Activated CD4-positive, alpha-beta T cell treated with anti-CD3 and anti-CD28 coated beads, Interleukin-2, amount 10 ng/mL, durations not matched to agents 7 days and 5 days (primary cell): ENCODE measurements around the gene CMIP. TPM values are rescaled to one million over a fixed set of nuclear protein-coding genes. Genes with fewer than 3 reads are reported as not detected.

ENCODE experiments used
- CTCF ChIA-PET: fragments of 350-600 bp; sonication (Branson Sonifier 250); formaldehyde crosslinking; loops from one replicate; lab custom pipeline; 2021; ENCODE audit warnings: antibody characterized with exemption; lab: Charles Lee
- POLR2A ChIA-PET: fragments of 350-600 bp; sonication (Branson Sonifier 250); formaldehyde crosslinking; loops from one replicate; lab custom pipeline; 2021; ENCODE audit warnings: antibody characterized with exemption; lab: Charles Lee
- DNase-seq: peaks from one replicate; pipeline ENCODE4 v3.0.0-alpha.2; 2020
- H3K27ac Mint-ChIP-seq: one replicate; pipeline ENCODE4 v1.8.0; 2021; ENCODE audit warnings: mild to moderate bottlenecking, moderate library complexity, mixed read lengths
- H3K27me3 Mint-ChIP-seq: one replicate; pipeline ENCODE4 v1.8.0; 2021; ENCODE audit warnings: mixed read lengths
- H3K36me3 Mint-ChIP-seq: one replicate; pipeline ENCODE4 v1.8.0; 2021; ENCODE audit warnings: low read depth, mixed read lengths
- H3K4me1 Mint-ChIP-seq: one replicate; pipeline ENCODE4 v1.8.0; 2021; ENCODE audit warnings: mixed read lengths
- H3K4me3 Mint-ChIP-seq: one replicate; pipeline ENCODE4 v1.8.0; 2021; ENCODE audit warnings: mild to moderate bottlenecking, moderate library complexity, mixed read lengths
- H3K9me3 Mint-ChIP-seq: one replicate; pipeline ENCODE4 v1.8.0; 2021; ENCODE audit warnings: mixed read lengths
- total RNA-seq, 2 experiments: library from RNA; stranded (reverse); gene quantifications; one replicate each; pipeline ENCODE4 v1.2.3, GENCODE V29; 2021

Gene CMIP
- total RNA-seq, 2 experiments from 2014 or later: 44.7 to 46.8 TPM

DNA sequence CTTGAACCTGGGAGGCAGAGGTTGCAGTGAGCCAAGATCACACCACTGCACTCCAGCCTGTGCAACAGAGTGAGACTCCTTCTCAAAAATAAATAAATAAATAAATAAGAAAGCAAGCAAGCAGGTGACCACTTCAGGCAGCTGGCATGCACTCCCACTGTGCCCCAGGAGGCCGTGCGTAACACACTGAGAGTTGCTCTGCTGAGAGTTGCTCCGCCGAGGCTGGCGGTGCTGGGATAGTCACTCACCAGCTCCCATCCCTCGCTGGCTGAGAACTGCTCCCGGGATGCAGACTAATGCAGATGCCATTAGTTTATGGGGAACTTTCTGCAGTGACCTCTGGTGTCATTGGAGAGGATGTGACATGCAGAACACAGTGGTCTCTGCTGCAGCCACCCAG lies 228.8 kb downstream of the CMIP start:
- CTCF ChIA-PET: no interaction called here
- no peak for DNase-seq
- POLR2A ChIA-PET: no interaction called here
- Mint-ChIP-seq H3K9me3 (no peaks in the 10 kb centered on the region), H3K4me1 (peaks cover 7% of the 10 kb centered on the region), H3K27me3 (no peaks in the 10 kb centered on the region), H3K36me3 (peaks cover 25% of the 10 kb centered on the region), H3K27ac (no peak overlapping the region), H3K4me3 (no peak overlapping the region)

DNA sequence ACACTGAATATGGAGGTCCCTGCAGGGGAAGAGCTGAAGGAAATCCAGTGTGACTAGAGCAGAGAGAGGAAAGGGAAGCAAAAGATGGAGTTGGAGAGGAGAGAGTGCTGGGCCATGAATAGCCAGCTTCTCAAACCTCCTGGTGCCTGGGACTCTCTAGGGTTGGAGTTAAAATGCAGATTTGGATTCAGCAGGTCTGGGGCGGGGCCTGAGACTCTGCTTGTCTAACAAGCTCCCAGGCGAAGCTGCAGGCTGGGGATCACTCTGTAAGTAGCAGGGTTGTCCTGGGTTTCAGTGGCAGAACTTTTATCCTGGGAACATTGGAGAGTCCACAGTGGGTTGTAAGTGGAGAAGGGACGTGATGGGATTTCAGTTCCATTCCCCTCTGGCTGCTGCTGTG lies 231.1 kb downstream of the CMIP start:
- no peaks in the 10 kb centered on the region for H3K27me3 Mint-ChIP-seq
- ChIA-PET POLR2A (no interaction called here), CTCF (no interaction called here)
- peaks cover 5% of the 10 kb centered on the region for H3K4me1 Mint-ChIP-seq
- no peak for DNase-seq
- peaks cover 17% of the 10 kb centered on the region for H3K36me3 Mint-ChIP-seq
- no peaks in the 10 kb centered on the region for H3K9me3 Mint-ChIP-seq
- H3K4me3 Mint-ChIP-seq: no peak overlapping the region
- H3K27ac Mint-ChIP-seq: no peak overlapping the region

DNA sequence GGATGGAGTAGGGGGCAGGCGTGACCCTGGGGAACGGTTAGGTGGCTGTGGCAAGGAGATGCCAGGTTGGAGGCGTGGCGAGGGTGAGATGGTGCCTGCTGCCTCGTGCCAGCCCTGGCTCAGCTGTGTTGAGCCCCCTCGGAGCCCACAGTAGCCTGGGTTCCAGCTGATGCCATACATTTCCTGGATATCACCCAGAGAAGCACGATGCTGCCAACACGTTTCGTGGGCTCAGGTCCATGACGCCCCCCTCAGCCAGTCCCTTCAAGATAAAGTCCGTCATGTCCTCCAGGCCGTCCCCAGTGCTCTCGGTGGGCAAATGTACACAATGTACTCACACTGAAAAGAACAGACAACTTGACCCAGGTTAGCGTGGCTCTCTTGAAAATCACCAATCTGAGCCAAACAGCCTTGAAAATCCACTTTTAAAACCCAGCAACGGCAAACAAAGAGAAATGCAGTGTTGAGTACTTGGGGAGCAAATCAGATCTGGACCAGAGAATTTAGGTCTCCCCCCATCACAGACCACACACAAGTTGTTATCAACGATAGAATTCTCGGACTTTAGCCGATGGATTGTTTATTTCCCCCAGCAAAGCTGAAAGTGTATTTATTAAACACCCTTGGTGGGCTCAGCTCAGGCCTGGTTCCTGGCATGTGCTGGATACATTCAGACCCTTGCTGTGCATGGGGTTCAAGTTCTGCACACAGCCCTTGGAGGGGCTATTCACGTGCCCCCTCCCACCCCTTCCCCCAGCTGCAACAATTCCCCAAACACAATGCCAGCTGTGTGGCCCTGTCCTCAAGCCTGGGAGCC lies 231.7 kb downstream of the CMIP start:
- no peaks in the 10 kb centered on the region for H3K27me3 Mint-ChIP-seq
- H3K36me3 Mint-ChIP-seq: peaks cover 18% of the 10 kb centered on the region
- DNase-seq: no peak
- H3K4me1 Mint-ChIP-seq: no peaks in the 10 kb centered on the region
- no peaks in the 10 kb centered on the region for H3K9me3 Mint-ChIP-seq
- no peak overlapping the region for H3K27ac Mint-ChIP-seq
- POLR2A ChIA-PET: no interaction called here
- CTCF ChIA-PET: no interaction called here
- no peak overlapping the region for H3K4me3 Mint-ChIP-seq

DNA sequence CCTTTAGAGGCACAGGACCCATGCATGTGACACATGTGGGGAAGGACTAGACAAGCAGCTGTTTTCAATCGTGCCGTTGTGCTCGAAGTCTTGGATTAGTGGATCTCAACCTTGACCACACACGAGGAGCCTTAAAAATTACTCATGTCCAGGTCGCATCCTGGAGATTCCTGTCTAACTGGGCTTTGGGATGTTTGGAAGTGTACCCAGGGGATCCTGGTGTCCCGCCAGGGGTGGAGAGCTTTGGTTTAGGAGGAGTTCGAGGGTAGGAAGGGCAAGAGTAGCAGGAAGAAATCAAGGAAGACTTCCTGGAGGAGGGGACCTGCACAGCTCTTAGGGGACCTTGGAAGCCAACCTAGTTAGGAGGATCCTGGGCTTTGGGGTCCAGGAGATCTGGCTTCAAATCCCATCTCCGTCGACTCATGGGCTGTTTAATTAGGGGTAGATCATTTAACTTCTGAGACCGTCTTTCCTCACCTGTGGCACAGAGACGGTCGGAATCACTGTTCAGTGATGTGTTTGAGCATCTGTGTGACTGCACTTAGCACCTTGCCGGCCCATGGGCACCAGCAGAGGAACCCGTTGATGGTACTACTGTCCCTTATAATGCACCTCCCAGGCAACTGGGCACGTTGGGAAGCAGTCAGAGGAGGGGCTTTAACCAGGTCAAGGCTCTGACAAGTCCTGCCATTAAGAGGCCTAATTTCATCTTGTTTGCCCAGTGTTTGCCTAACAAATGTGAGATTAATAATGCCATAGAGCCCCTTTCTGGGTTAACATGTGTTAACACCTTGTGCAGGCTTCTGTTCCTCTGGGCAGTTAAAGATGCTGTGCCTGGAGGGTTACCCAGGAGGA lies 232.5 kb downstream of the CMIP start:
- no peak overlapping the region for H3K4me3 Mint-ChIP-seq
- H3K36me3 Mint-ChIP-seq: peaks cover 17% of the 10 kb centered on the region
- no peaks in the 10 kb centered on the region for H3K9me3 Mint-ChIP-seq
- ChIA-PET CTCF (no interaction called here), POLR2A (no interaction called here)
- H3K27ac Mint-ChIP-seq: peak overlapping the region; percentile 60
- no peaks in the 10 kb centered on the region for H3K27me3 Mint-ChIP-seq
- no peak for DNase-seq
- H3K4me1 Mint-ChIP-seq: no peaks in the 10 kb centered on the region

DNA sequence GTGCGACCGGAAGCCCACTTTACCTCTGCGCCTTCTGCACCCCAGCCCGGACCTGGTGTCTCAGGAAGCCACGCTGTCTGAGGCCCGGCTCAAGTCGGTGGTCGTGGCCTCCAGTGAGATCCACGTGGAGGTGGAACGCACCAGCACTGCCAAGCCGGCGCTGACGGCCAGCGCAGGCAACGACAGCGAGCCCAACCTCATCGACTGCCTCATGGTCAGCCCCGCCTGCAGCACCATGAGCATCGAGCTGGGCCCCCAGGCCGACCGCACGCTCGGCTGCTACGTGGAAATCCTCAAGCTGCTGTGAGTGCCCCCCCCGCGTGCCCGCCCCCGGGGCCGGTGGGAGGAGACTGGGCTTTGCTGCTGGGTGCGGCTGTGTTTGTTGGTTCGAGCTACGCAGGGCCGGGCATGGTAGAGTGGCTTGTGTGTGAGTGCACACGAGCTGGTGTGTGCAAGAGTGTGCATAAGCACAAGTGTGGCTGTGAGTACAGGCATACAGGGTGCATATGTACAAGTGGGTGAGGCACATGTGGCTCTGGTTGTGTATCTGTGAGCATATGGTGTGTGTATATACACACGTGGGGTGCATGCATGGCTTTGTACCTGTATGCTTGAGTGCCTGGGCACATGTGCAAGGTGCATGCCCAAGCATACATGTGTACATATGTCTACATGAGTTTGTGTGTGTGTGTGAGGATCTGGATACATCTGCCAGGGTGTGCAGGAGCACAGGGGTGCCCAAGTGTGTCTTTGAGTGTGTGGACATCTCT lies 233.9 kb downstream of the CMIP start:
- ChIA-PET CTCF (no interaction called here), POLR2A (no interaction called here)
- no peak overlapping the region for H3K27ac Mint-ChIP-seq
- H3K4me1 Mint-ChIP-seq: no peaks in the 10 kb centered on the region
- H3K9me3 Mint-ChIP-seq: no peaks in the 10 kb centered on the region
- no peaks in the 10 kb centered on the region for H3K27me3 Mint-ChIP-seq
- no peak overlapping the region for H3K4me3 Mint-ChIP-seq
- no peak for DNase-seq
- H3K36me3 Mint-ChIP-seq: peaks cover 9% of the 10 kb centered on the region

DNA sequence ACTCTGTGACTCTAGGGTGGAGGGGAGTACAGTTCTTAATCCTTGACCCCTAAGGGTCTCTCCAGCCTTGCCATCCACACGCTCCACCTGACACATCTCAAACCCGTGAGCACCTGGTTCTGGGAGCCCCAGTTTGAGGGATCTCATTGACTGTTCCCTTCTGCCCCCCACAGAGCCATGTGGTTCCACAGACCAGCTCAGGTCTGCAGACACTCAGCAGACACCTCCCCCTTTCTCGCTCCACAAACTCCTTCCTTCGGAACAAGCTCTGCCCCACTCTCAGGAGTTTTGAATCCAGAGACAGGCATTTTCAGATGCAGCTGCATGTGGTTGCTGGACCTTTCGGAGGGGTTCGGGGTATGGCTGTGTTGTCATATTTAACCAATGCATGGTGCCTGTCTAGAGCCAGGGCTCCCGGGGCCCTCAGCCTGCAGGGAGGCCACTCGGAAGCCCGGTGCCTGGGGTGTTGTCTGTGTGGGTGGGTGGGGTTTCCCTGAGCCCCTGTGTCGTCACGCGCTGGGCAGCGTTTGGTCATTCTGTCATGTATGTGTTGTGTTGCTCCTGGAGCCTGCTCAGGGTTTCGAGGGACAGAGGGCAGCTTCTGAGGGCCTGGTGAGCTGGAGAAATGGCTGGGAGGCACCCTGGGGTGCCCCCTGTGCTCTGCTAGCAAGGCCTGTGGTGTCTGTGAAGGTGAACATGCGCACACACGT lies 235.3 kb downstream of the CMIP start:
- CTCF ChIA-PET: no interaction called here
- Mint-ChIP-seq H3K9me3 (no peaks in the 10 kb centered on the region), H3K36me3 (peaks cover 6% of the 10 kb centered on the region), H3K4me1 (no peaks in the 10 kb centered on the region), H3K27me3 (no peaks in the 10 kb centered on the region), H3K27ac (no peak overlapping the region), H3K4me3 (no peak overlapping the region)
- no peak for DNase-seq
- POLR2A ChIA-PET: no interaction called here

DNA sequence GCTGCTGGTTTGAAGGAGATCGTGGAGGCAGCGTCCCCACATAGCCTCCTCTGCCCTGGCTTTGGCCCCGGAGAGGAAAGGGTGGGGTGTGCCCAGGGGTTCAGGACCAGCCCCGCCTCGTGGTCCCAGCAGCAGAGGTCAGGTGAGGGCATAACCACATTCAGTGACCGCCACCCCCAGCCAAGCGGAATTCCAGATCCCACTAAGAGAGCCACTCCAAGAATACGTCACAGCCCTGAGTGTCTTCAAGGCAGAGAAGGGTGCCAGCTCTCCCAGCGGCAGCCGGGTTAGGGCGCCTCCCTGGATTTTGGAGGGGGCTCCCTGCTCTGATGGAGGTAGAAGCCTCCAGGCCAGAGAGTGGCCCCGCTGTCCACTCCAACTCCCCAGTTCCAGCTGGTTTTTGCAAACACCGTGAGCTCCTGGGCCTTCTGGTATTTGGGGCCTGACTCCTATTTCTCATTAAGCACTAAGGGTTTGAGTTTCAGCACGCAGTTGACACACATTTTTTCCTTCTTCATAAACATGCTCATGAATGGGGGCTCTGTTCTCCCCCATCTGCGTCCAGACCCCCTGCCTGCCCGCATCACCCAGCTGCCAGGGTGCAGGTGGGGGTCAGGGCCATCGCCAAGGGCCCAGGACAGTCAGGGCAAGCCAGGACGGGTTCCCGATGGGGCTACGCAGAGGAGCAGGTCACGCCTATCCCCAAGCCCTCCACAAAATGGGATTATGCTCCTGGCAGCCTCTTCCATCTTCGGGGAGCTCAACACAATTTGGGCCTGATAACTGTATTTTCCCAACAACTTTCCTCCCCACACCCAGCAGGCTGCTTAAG lies 236.1 kb downstream of the CMIP start:
- no peaks in the 10 kb centered on the region for H3K4me1 Mint-ChIP-seq
- H3K27me3 Mint-ChIP-seq: no peaks in the 10 kb centered on the region
- CTCF ChIA-PET: interaction anchor here (1.0 kb wide), 1 partner anchor 17 kb away, joined by 3 read pairs; no protein-coding TSS in a partner anchor
- DNase-seq: no peak
- H3K4me3 Mint-ChIP-seq: no peak overlapping the region
- peaks cover 6% of the 10 kb centered on the region for H3K36me3 Mint-ChIP-seq
- no peaks in the 10 kb centered on the region for H3K9me3 Mint-ChIP-seq
- POLR2A ChIA-PET: no interaction called here
- peak overlapping the region; percentile 36 for H3K27ac Mint-ChIP-seq

DNA sequence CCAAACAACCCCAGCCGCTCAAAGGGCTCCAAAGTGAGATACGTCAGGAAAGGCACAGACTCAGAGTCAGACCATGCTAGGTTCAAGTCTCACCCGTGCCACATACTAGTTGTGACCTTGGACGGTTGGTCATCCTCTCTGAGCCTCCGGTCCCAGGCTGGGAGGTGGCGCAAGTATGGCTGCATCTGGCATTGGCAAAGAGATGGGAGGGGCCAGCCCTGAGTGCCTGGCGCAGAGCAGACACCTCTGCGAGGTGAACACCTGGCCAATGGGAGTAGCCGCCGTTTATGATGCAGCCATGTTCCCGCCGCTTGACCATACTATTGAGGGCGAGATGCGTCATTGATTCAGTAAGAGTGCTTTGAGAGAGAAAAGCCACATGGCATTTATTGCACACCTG lies 236.7 kb downstream of the CMIP start:
- ChIA-PET POLR2A (no interaction called here), CTCF (interaction anchor here (1.0 kb wide), 1 partner anchor 16 kb away, joined by 3 read pairs; no protein-coding TSS in a partner anchor)
- H3K9me3 Mint-ChIP-seq: no peaks in the 10 kb centered on the region
- no peak overlapping the region for H3K4me3 Mint-ChIP-seq
- peaks cover 6% of the 10 kb centered on the region for H3K36me3 Mint-ChIP-seq
- DNase-seq: no peak
- H3K27me3 Mint-ChIP-seq: no peaks in the 10 kb centered on the region
- H3K27ac Mint-ChIP-seq: peak overlapping the region; percentile 36
- no peaks in the 10 kb centered on the region for H3K4me1 Mint-ChIP-seq

DNA sequence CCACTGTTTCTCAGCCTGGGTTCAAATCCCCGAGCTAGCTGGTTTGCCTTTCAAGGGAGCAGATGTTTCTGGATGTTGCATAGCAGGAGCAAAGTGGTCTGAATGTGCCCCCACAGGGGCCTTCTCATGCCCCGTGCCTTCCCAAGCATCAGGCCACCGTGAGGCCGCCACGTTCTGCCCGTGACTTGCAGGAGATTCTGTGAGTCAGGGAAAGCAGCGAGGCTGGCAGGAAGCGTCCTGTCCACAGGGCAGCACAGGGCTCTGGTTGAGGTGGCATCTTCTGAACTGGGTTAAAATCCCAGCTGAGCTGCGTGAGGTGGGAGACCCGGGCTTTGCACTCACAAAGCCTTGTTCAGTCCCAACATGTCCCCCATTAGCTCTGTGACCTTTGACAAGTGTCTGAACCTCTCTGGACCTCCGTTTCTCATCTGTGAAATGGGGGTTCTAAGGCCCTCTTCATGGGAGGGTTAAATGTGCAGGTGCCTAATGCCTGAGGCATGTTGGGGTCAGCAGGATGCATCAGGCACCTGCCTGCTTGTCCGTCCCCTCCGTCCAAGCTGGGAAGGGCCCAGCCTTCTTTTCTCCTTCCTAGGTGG lies 239.7 kb downstream of the CMIP start:
- POLR2A ChIA-PET: no interaction called here
- peaks cover 16% of the 10 kb centered on the region for H3K4me1 Mint-ChIP-seq

DNA sequence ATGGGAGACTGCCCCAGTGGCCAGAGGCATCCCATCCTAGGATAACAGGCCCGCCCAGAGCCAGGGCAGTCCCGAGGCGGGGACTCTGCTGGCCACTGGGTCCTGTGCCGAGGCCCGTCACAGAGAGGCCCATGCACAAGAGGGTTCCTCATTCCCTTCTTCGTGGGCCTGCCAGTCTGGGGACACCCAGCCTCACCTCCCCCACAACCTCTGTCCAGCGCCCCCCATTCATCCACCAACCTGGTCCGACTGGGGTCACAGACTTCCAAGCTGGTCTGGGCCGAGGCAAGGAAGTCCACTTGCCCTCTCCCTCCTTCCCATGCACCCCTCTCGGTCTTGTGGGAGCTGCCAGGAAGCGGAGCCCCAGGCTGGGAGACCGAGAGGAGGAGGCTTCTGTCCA lies 240.3 kb downstream of the CMIP start:
- peaks cover 16% of the 10 kb centered on the region for H3K4me1 Mint-ChIP-seq
- no peak overlapping the region for H3K4me3 Mint-ChIP-seq
- no peak overlapping the region for H3K27ac Mint-ChIP-seq
- no peak for DNase-seq
- H3K36me3 Mint-ChIP-seq: peaks cover 6% of the 10 kb centered on the region
- ChIA-PET CTCF (no interaction called here), POLR2A (no interaction called here)
- H3K27me3 Mint-ChIP-seq: no peaks in the 10 kb centered on the region
- no peaks in the 10 kb centered on the region for H3K9me3 Mint-ChIP-seq

More for the DNA sequence above, 239.7 kb downstream of the CMIP start:
- Mint-ChIP-seq H3K9me3 (no peaks in the 10 kb centered on the region), H3K36me3 (peaks cover 6% of the 10 kb centered on the region), H3K27me3 (no peaks in the 10 kb centered on the region), H3K27ac (no peak overlapping the region), H3K4me3 (no peak overlapping the region)
- no peak for DNase-seq
- CTCF ChIA-PET: interaction anchor here (0.6 to 1.3 kb wide), 2 partner anchors 43 to 394 kb away, joined by 3 to 4 read pairs; no protein-coding TSS in a partner anchor

DNA sequence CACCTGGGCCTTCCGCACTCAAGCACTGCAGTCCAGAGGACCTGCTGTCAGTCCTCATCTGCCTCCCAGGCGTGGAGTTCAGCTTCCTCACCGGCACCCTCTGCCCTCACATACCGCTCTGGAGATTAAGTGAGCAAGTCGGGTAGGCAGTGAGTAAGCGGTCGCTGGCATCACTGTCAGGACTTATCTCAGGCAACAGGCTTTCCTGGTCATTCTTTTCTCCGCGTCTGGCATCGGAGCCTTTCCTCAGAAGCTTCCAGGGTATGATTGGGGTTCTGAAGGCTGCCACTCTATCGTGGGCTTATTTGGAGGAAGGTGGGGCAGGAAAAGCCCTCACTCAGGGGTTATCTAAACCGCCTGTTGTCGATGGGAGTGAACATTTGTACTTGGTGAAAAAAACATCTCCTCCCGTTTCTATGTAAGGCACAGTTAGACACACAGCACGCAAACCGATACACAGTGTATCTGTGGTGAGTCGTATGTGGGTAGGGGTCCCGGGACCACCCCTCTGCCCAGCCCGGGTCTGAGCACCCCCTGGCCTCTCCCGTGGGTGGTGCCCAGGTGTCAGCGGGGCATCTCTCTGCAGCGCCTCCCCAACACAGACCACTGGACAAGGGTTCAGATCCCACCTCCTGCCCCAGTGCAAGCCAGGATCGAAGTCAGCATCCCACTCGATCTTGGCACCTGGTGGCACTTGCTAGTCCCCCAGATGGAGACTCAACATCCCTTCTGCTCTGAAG lies 242.0 kb downstream of the CMIP start:
- H3K4me3 Mint-ChIP-seq: no peak overlapping the region
- H3K36me3 Mint-ChIP-seq: peaks cover 3% of the 10 kb centered on the region
- no peaks in the 10 kb centered on the region for H3K27me3 Mint-ChIP-seq
- no peaks in the 10 kb centered on the region for H3K9me3 Mint-ChIP-seq
- ChIA-PET CTCF (interaction anchor here (0.9 to 1.7 kb wide), 2 partner anchors 11 to 170 kb away, joined by 3 to 6 read pairs; no protein-coding TSS in a partner anchor), POLR2A (no interaction called here)
- H3K4me1 Mint-ChIP-seq: peaks cover 16% of the 10 kb centered on the region
- DNase-seq: no peak
- no peak overlapping the region for H3K27ac Mint-ChIP-seq
